GM23248 (cell line): ENCODE data around the gene TGOLN2.

Experiments used
- EZH2 ChIP-seq: fragments of 200-600 bp; sonication (generic); IDR thresholded peaks from 2 replicates; pipeline ENCODE4 v1.6.1; 2018; ENCODE audit warnings: antibody characterized with exemption, mild to moderate bottlenecking; ENCODE audit not compliant: insufficient read depth, poor library complexity, severe bottlenecking
- EZH2phosphoT487 ChIP-seq: fragments of 200-600 bp; sonication (generic); IDR thresholded peaks from 2 replicates; pipeline ENCODE4 v1.6.1; 2018; ENCODE audit warnings: antibody characterized with exemption, moderate library complexity, mild to moderate bottlenecking, low read depth; ENCODE audit not compliant: insufficient read depth

DNA sequence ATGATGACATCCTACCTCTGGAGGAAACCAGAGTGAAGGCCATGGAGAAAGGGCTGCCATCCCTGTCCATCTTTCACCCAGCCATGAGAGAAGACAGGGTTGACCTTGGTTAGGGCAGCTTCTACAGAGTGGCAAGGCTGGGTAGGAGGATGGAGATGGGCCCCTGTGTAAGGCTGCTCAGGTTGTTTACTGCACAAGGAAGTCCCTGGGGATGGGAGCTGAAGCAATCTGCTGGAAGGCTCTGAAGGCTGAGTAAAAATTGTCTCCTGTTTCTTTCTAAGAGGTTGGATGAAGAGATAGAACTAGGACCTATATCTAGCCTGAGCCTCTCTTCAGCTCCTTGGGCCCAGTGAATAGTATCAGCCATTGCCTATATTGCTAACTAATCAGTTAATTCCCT is 41.1 kb upstream of the TGOLN2 start:
- TF ChIP-seq EZH2phosphoT487 (no peak), EZH2 (no peak)
